ENCODE data around the gene PDE4C. TPM values are rescaled to one million over a fixed set of nuclear protein-coding genes. Genes with fewer than 3 reads are reported as not detected.

Gene PDE4C
- total RNA-seq, 2 experiments from 2014 or later, result 0.14 to 0.23 TPM

DNA sequence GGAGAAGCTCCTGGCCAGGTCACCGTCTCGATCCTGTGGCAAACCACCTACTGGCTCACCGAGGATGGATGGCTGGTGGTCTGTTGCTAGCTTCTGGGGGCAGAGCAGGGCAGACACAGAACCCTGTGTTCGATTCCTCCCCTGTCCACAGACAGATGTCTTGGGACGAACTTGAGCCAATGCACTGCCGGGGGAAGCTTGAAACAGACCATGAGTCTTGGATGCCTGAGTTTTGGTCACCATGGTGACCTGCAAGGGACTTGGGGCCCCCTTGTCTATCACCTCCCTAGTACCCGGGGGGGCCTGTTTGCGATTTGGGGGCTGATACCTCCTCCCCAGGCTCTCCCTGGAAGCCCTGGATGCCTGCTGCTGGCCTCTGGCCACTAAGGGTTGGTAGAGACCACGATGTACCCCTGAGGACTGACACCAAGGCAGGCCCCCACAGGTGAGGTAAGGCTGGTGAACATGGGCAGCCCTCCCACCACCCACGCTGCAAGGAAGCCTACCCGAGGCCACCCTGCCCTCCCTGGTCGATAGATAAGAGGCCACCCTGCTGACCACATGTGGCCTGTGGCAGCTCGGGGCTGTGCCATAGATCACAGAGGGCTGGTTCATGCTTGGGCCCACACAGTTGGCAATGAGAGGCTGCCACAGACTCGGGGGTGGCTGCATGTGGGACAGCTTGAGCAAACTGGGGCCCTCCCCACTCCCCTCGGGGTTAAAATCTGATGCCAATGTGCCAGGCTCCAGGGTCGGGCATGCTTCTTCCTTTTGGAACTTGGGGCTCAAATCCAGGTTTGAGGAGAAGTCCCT is 37.3 kb upstream of the PDE4C start:
- H3K36me3 Mint-ChIP-seq, result no peaks in the 10 kb centered on the region
- H3K4me1 Mint-ChIP-seq, result peaks cover 9% of the 10 kb centered on the region
- CTCF ChIA-PET, result interaction anchor here (1.2 to 2.0 kb wide), 4 partner anchors 9 to 65 kb away, joined by 3 to 10 read pairs (median 6); no protein-coding TSS in a partner anchor
- ATAC-seq (no peak), DNase-seq (no peak)
- H3K27me3 Mint-ChIP-seq, result no peaks in the 10 kb centered on the region
- no peak overlapping the region for H3K27ac Mint-ChIP-seq
- H3K4me3 Mint-ChIP-seq, result no peak overlapping the region
- no peaks in the 10 kb centered on the region for H3K9me3 Mint-ChIP-seq (ENCODE audit: low read depth)

DNA sequence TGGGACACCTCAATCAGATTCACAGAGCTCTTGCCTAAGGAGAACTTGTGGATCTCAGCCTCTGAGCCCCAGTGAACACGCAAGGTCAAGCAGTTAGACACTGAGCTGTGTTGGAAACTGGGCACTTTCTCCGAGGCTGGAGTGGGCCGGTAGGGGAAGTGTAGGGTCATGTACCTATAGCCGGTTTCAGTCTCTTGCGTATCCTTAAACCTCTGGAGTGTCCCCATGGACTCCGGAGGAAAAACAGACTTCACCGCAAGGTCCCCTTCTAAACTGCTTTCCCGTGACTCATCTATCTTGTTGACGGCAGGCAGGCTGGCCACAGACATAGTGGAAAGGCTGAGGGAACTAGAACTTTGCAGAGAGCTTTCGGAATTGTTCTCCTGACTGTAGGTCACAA is 36.7 kb upstream of the PDE4C start:
- ATAC-seq, result no peak

DNA sequence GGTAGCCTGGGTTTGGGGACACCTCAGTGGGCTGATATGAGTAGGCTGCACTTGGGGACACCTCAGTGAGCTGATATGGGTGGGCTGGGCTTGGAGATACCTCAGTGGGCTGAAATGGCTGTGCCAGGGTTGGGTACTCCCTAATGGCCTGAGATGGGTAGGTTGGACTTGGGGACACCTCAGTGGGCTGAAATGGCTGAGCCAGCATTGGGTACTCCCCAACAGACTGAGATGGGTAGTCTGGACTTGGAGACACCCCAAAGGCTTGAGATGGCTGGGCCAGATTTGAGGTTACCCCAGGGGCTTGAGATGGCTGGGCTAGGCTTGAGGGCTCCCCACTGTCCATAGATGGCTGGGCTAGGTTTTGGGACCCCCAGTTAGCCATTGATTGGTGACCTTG is 35.9 kb upstream of the PDE4C start:
- H3K27ac Mint-ChIP-seq, result no peak overlapping the region
- ATAC-seq (no peak), DNase-seq (no peak)
- no peaks in the 10 kb centered on the region for H3K9me3 Mint-ChIP-seq (ENCODE audit: low read depth)
- H3K36me3 Mint-ChIP-seq, result no peaks in the 10 kb centered on the region
- H3K27me3 Mint-ChIP-seq, result no peaks in the 10 kb centered on the region
- CTCF ChIA-PET, result interaction anchor here (1.4 to 2.3 kb wide), 3 partner anchors 8 to 17 kb away, joined by 4 to 10 read pairs (median 6); no protein-coding TSS in a partner anchor
- H3K4me3 Mint-ChIP-seq, result no peak overlapping the region
- H3K4me1 Mint-ChIP-seq, result peaks cover 9% of the 10 kb centered on the region

More for the DNA sequence above, 36.7 kb upstream of the PDE4C start:
- Mint-ChIP-seq H3K9me3 (ENCODE audit: low read depth) (no peaks in the 10 kb centered on the region), H3K27ac (no peak overlapping the region), H3K36me3 (no peaks in the 10 kb centered on the region), H3K27me3 (no peaks in the 10 kb centered on the region), H3K4me1 (peaks cover 9% of the 10 kb centered on the region), H3K4me3 (no peak overlapping the region)
- CTCF ChIA-PET, result interaction anchor here (1.4 to 2.0 kb wide), 3 partner anchors 9 to 17 kb away, joined by 4 to 10 read pairs (median 9); no protein-coding TSS in a partner anchor
- DNase-seq, result no peak

DNA sequence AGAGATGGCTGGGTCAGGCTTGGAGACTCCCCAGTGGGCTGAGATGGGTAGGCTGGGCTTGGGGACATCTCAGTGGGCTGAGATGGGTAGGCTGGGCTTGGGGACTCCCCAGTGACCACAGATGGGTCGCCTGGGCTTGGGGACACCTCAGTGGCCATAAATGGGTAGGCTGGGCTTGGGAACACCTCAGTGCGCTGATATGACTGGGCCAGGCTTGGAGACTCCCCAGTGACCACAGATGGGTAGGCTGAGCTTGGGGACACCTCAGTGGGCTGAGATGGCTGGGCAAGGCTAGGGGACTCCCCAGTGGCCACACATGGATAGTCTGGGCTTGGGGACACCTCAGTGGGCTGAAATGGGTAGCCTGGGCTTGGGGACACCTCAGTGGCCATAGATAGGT is 35.2 kb upstream of the PDE4C start:
- DNase-seq (no peak), ATAC-seq (no peak)
- Mint-ChIP-seq H3K4me1 (peaks cover 9% of the 10 kb centered on the region), H3K36me3 (no peaks in the 10 kb centered on the region), H3K27me3 (no peaks in the 10 kb centered on the region), H3K4me3 (no peak overlapping the region), H3K9me3 (ENCODE audit: low read depth) (no peaks in the 10 kb centered on the region), H3K27ac (no peak overlapping the region)
- CTCF ChIA-PET, result interaction anchor here (1.2 to 2.3 kb wide), 3 partner anchors 9 to 18 kb away, joined by 6 to 10 read pairs (median 8); no protein-coding TSS in a partner anchor

DNA sequence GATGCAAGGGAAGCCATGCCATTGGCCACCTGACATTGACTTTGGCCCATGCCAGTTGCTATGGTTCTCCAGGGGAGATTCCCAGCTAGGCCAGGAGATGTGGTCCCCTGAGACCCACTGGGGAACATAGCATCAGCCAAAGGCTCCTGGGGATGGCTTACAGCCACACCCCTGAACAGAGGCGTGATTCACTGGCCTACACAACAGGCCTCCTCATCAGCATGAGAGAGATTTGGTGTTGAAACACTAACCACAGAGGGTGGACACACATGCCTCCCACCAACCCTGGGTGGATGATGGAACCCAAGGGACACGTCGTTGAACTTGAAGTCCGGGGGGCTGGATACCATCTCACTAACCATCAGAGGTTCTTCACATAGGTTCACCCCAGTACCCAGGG is 33.7 kb upstream of the PDE4C start:
- DNase-seq (no peak), ATAC-seq (no peak)
- no peaks in the 10 kb centered on the region for H3K9me3 Mint-ChIP-seq (ENCODE audit: low read depth)
- no peak overlapping the region for H3K4me3 Mint-ChIP-seq
- H3K4me1 Mint-ChIP-seq, result no peaks in the 10 kb centered on the region
- CTCF ChIA-PET, result interaction anchor here (0.6 to 0.7 kb wide), 2 partner anchors 18 to 89 kb away, joined by 3 read pairs; no protein-coding TSS in a partner anchor
- no peaks in the 10 kb centered on the region for H3K36me3 Mint-ChIP-seq
- H3K27ac Mint-ChIP-seq, result no peak overlapping the region
- H3K27me3 Mint-ChIP-seq, result peaks cover 3% of the 10 kb centered on the region

DNA sequence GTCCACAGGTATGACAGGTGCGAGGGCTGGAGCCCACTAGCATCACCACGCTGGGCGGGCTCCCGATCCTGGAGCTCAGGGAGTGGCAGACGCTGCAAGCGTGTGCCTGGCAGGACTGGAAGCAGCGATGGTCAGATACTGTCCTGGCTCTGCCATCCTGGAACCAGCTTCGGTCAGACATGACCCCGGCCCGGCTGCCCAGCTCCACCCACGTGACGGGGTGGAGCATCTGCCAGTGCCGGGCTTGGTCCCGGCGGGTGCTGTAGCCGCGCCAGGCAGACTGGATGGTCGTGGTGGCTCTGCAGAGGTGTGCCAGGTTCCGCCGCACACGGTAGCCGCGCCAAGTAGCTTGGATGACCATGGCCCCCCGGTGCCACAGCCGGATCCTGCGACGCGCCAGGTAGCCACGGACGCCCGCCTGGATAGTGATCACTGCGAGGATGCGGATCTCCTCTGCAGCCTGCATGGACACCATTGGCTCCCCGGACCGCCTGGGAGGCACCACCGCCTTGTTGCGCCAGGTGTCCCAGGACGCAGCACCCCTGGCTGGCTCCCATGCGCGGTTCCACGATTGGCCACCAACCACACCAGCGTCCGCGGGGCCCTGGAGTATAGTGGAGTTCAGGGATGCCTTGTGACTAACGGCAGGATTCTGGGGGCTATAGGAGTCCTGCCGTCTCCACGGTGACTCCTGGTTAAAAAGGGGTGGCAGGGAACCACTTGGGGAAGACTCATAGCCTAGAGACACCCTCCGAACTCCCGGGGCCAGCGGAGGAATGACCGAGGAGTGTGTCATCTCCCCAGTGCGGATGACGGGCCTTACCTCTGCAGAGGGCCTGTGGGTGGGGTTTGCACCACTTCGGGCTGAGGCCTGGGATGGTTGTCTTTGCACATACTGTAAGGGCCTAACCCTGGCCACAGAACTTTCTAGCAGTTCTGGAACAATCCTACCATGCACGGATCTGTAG is 31.5 kb upstream of the PDE4C start:
- ATAC-seq (no peak), DNase-seq (no peak)
- H3K9me3 Mint-ChIP-seq (ENCODE audit: low read depth), result no peaks in the 10 kb centered on the region
- H3K27me3 Mint-ChIP-seq, result peaks cover 14% of the 10 kb centered on the region
- no peak overlapping the region for H3K27ac Mint-ChIP-seq
- H3K36me3 Mint-ChIP-seq, result no peaks in the 10 kb centered on the region
- no peak overlapping the region for H3K4me3 Mint-ChIP-seq
- no peaks in the 10 kb centered on the region for H3K4me1 Mint-ChIP-seq
- CTCF ChIA-PET, result interaction anchor here (0.8 to 1.8 kb wide), 4 partner anchors 11 to 130 kb away, joined by 3 to 4 read pairs (median 4); no protein-coding TSS in a partner anchor

DNA sequence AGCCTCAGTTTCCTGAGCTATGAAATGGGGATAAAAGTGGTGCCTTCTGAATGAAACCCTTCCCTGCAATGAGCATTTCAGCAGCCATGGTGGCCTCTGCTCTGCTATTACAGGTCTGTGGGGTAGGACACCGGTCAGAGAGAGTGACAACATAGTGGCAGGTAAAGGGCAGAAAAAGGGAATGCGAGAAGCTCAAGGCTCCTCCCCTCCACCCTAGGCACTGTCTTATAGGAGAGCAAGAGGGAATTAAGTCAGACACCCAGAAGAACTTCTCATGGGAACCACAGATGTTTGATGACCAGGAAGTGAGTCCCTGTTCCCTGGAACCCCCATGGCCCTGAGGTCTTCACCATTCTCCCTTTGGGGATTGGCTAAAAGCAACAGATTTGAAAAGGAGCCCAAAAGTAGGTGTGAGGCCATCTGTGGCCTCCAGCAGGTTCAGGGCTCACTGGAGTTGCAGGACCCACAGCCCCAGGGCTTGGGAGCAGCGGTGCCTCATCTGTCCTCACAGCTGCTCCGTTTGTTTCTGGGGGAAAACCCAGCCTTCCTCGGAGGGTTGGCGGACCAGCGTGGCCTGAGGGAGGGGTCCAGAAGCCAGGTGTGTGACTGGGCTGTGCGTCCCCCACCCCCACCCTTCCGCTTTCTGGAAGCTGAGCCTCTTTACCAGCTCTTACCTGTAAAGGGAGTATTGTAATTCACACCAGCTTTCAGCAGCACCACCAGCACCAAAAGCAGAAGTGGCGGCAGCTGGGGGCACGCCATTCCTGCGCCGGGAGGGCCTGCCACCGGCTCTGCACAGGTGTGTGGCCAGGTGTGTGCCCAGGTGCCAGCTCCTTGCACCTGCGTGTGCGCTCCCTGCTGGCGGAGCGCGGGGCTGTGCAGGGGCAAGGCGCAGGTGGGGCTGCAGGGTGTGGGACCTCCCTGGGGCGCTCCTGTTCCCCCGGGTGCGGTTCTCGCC is 28.6 kb upstream of the PDE4C start:
- Mint-ChIP-seq H3K36me3 (no peaks in the 10 kb centered on the region), H3K4me1 (peaks cover 3% of the 10 kb centered on the region), H3K4me3 (no peak overlapping the region), H3K27me3 (peaks cover 19% of the 10 kb centered on the region), H3K9me3 (ENCODE audit: low read depth) (no peaks in the 10 kb centered on the region), H3K27ac (no peak overlapping the region)
- no peak for ATAC-seq
- DNase-seq, result no peak
- CTCF ChIA-PET, result interaction anchor here (0.5 to 9.6 kb wide), 13 partner anchors 8 to 168 kb away, joined by 3 to 166 read pairs (median 3); partner anchors contain the start of genes IL12RB1, PGPEP1 and RAB3A

DNA sequence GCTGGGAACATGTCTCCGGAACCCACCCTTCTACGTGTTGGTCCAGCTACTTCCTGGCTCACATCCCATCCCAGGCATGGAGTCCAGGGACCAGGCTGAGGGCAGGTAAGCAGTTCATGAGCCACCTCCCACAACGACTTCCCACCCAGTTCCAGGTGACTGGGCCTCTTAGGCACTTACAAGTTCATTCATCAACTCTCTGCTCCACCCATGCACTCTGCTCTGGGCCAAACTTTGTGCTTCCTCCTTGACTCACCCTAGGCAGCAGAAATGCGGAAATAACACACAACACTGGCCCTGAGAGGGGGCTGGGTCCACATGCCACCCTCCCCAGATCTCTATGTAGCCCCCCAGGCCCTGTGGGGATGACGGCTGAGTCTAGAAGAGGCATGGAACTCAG is 27.5 kb upstream of the PDE4C start:
- CTCF ChIA-PET, result interaction anchor here (0.5 to 9.6 kb wide), 9 partner anchors 9 to 107 kb away, joined by 3 to 166 read pairs (median 4); partner anchors contain the start of genes MPV17L2 and RAB3A
- peaks cover 19% of the 10 kb centered on the region for H3K27me3 Mint-ChIP-seq
- no peak for ATAC-seq
- no peak overlapping the region for H3K4me3 Mint-ChIP-seq
- H3K9me3 Mint-ChIP-seq (ENCODE audit: low read depth), result no peaks in the 10 kb centered on the region
- H3K27ac Mint-ChIP-seq, result no peak overlapping the region
- no peak for DNase-seq
- no peaks in the 10 kb centered on the region for H3K36me3 Mint-ChIP-seq
- H3K4me1 Mint-ChIP-seq, result peaks cover 3% of the 10 kb centered on the region

DNA sequence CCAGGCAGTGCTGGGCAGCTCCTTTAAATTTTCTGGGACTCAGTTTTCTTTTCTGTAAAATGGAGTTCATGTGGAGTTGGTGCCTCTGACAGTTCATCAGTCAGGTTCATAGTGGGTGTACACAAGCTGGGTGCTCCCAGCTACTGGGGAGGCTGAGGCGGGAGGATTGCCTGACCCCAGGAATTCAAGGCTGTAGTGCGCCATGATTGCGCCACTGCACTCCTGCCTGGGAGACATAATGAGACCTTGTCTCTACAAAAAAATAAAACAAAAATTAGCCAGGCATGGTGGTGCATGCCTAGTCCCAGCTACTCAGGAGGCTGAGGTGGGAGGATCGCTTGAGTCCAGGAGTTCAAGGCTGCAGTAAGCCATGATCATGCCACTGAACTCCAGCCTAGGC is 26.9 kb upstream of the PDE4C start:
- Mint-ChIP-seq H3K9me3 (ENCODE audit: low read depth) (no peaks in the 10 kb centered on the region), H3K4me1 (peaks cover 3% of the 10 kb centered on the region), H3K4me3 (no peak overlapping the region), H3K27me3 (peaks cover 19% of the 10 kb centered on the region), H3K36me3 (no peaks in the 10 kb centered on the region), H3K27ac (no peak overlapping the region)
- DNase-seq, result no peak
- CTCF ChIA-PET, result interaction anchor here (0.7 to 9.6 kb wide), 18 partner anchors 9 to 182 kb away, joined by 3 to 166 read pairs (median 5); partner anchors contain the start of genes LSM4, MPV17L2, PDE4C and RAB3A
- ATAC-seq, result no peak

DNA sequence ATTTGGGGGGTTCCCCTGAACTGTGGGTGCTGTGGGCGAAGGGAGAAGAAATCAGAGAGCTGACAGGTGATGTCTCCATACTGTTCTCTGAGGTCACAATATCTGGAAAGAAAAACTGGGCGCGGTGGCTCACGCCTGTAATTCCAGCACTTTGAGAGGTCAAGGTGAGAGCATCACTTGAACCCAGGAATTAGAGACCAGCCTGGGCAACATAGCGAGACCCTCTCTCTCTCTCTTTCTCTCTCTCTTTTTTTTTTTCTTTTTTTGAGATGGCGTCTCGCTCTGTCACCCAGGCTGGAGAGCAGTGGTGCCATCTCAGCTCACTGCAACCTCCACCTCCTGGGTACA is 26.1 kb upstream of the PDE4C start:
- Mint-ChIP-seq H3K4me1 (peaks cover 3% of the 10 kb centered on the region), H3K36me3 (no peaks in the 10 kb centered on the region), H3K4me3 (no peak overlapping the region), H3K27me3 (peaks cover 19% of the 10 kb centered on the region), H3K9me3 (ENCODE audit: low read depth) (no peaks in the 10 kb centered on the region), H3K27ac (no peak overlapping the region)
- DNase-seq (no peak), ATAC-seq (no peak)
- CTCF ChIA-PET, result interaction anchor here (0.8 to 9.6 kb wide), 48 partner anchors 9 to 314 kb away, joined by 3 to 166 read pairs (median 5); partner anchors contain the start of genes LSM4, MPV17L2, PDE4C and RAB3A

DNA sequence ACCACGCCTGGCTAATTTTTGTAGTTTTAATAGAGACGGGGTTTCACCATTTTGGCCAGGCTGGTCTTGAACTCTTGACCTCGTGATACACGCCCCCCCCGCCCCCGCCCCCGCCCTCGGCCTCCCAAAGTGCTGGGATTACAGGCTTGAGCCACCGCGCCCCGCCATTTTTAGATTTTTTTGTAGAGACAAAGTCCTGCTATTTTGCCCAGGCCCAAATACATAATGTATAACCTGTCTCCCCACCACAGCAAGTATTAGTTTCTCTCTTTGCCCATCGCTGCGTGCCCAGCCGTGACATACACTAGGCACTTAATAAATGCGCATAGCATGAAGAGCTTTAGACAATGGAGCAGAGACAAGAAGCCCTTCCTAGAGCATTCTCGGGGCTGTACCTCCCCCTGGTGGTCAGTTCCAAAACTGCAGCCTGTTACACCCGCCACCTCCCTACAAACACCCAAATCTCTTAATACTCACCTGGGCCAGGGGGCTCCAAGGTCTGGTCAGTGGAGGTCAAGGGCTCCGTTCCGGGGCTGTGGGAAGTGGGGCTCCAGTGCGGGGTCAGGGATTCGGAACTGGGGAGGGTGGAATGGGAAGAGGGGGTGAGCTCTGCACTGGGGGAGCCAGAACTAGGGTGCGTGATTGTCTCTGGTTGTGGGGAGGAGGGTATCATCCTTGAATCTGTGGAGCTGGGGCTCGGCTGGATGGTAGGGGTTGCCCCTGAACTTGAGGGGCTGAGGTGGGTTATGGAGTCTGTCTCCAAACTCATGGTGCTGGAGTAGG is 25.5 kb upstream of the PDE4C start:
- Mint-ChIP-seq H3K4me3 (no peak overlapping the region), H3K36me3 (no peaks in the 10 kb centered on the region), H3K4me1 (peaks cover 3% of the 10 kb centered on the region), H3K27ac (no peak overlapping the region), H3K9me3 (ENCODE audit: low read depth) (no peaks in the 10 kb centered on the region), H3K27me3 (peaks cover 19% of the 10 kb centered on the region)
- CTCF ChIA-PET, result interaction anchor here (0.6 to 9.6 kb wide), 54 partner anchors 9 to 313 kb away, joined by 3 to 166 read pairs (median 5); partner anchors contain the start of genes IFI30, LSM4, MPV17L2 and PDE4C
- DNase-seq (peak; percentile 85), ATAC-seq (peak; percentile 87)

Data from activated CD8-positive, alpha-beta memory T cell treated with anti-CD3 and anti-CD28 coated beads, Interleukin-2, amount 10 ng/mL, durations not matched to agents 7 days and 5 days (primary cell).